ENCODE results near the gene ZBTB22.
"Not testable (repeated sequence)": the region's sequence is repeated elsewhere in the genome, so short reads cannot be mapped to it uniquely, and the experiment has no call there.

Gene ZBTB22

DNA sequence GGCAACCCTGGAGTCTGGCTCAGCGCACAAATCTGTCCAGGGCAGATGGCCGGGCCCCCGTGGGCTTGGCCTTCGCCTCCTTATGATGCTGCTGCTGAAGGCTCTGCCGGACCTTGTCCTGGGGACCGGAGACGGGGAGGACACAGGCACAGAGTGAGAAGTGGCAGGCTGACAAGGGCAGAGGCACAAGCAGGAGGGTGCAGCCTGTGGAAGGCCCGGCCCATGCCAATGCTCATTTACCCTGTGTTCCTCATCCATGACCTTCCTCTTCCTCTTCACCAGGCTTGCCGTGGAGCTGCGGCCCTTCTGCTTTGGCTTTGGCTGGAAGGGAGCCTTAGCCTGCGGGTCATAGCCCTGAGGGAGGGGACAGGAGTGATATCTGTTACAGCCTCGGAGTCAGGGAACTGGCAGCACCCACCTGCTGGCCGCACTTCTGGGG, 38.3 kb downstream of the ZBTB22 start:
- no peak for DNase-seq
- no peak for ATAC-seq

DNA sequence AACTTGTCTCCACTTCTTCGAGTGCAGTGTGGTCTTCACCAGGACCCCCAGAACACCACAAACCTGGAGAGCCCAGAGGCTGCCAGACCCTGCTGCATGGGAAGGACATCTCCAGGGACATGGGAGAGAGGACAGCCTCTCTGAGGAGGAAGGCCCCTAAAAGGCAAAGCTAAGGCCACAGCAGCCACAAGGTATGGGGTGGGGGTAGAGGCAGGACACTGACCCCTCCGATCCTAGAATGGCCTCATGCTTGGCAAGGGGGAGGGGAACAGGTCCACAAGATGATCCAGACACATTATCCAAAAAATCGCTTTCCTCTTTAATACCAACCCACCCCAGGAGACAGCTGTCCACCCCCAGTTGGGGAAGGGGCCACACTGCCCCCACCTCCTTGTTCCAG, 38.7 kb downstream of the ZBTB22 start:
- ATAC-seq, result no peak

DNA sequence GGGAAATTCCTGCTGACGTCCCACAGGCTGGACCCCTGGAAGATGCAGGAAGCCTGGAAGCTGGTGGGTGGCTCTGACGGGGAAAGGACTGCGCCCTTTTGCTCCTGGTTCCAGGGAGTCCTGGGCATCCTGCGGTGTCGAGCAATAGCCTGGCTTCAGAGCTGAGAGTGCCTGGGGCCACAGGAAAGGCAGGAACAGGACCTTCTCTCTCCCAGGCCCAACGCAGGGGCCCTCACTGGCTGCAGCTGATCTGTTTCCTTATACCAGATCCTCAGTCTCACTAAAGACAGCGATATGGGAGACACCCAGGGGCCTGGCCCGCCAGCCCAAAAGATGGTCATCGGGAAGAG, 39.2 kb downstream of the ZBTB22 start:
- ATAC-seq (no peak), DNase-seq (no peak)

More for the DNA sequence above, 38.7 kb downstream of the ZBTB22 start:
- DNase-seq, result no peak

DNA sequence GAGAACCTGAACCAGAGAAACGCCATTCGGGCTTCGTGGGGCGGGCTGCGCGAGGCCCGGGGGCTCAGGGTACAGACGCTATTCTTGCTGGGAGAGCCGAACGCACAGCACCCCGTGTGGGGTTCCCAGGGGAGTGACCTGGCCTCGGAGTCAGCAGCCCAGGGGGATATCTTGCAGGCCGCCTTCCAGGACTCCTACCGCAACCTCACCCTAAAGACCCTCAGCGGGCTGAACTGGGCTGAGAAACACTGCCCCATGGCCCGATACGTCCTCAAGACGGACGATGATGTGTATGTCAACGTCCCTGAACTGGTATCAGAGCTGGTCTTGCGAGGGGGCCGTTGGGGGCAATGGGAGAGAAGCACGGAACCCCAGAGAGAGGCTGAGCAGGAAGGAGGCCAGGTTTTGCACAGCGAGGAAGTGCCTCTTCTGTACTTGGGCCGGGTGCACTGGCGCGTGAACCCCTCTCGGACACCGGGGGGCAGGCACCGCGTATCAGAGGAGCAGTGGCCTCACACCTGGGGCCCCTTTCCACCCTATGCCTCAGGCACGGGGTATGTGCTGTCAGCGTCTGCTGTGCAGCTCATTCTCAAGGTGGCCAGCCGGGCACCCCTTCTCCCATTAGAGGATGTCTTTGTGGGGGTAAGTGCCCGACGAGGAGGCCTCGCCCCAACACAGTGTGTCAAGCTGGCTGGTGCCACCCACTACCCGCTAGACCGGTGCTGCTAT, 39.7 kb downstream of the ZBTB22 start:
- DNase-seq (peak; percentile 50), ATAC-seq (no peak)

DNA sequence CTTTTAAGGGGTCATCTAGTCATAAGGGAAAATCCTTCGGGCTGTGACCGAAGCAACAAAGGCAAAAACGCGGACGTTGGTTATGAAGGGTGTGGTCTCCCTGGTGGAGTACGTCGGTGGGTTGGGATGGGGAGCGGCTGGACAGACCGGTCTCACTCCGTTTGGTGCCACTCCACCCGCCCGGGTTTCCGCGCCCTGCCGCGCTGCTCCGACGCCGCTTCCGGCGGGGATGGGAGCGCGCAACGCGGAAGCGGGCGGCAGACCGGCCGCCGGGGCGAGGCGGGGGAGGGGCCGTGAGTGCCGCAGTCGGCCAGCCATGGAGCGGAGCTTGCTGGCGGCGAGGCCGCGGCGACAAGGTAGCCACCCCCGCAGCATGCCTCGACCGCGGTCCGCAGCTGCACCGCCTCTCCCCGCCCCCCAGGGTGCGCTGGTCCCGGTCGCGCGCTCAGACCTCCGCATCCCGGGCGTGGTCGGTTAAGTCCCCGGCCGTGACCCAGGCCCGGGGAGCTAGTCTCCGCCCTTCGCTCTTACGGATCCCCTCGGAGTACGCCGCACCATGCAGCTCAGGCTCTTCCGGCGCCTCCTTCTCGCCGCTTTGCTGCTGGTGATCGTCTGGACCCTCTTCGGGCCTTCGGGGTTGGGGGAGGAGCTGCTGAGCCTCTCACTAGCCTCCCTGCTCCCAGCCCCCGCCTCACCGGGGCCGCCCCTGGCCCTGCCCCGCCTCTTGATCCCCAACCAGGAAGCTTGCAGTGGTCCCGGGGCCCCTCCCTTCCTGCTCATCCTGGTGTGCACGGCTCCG, 40.5 kb downstream of the ZBTB22 start, which contains the start of gene B3GALT4:
Gene B3GALT4 (plus strand): TSS at position 260 of the 799 bp plus-strand sequence. CDS start 297 bp downstream, at position 557.
- ATAC-seq (peak; percentile 74), DNase-seq (peak; percentile 88)

DNA sequence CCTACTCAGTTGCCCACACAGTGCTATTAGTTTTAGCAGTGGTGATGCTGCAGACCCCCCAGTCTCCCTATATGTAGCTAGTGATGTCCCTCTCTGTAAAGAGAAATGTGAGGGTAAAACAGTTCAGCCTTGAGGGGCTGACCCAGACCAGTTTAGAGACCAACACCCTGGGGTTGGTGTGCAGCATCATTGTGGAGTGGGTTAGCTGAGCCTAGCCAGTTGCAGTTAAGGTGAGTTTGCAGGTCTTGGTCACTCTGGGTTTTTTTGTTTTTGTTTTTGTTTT, 41.0 kb downstream of the ZBTB22 start:
- DNase-seq (peak; percentile 37), ATAC-seq (no peak)

DNA sequence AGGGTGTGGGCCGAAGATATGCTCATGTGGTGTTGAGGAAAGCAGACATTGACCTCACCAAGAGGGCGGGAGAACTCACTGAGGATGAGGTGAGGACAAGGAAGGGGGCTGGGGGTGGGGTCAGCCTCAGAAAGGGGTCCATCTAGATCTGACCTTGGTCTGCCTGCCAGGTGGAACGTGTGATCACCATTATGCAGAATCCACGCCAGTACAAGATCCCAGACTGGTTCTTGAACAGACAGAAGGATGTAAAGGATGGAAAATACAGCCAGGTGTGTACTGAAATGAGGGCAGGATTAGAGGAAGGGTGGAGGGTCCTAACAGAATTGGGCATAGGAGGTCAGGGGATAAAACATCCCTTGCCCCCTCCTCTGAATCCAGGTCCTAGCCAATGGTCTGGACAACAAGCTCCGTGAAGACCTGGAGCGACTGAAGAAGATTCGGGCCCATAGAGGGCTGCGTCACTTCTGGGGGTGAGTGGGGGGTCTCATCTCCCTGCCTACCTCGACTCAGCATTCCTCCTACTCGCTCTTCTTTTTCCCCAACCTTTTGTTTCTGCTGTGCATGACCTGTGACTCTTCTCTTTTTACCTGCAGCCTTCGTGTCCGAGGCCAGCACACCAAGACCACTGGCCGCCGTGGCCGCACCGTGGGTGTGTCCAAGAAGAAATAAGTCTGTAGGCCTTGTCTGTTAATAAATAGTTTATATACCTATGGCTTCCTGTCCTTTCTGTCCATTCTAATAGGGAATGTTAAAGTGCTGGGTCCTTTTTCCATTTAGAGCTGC, 41.6 kb downstream of the ZBTB22 start:
- DNase-seq, ATAC-seq: not testable (repeated sequence)

DNA sequence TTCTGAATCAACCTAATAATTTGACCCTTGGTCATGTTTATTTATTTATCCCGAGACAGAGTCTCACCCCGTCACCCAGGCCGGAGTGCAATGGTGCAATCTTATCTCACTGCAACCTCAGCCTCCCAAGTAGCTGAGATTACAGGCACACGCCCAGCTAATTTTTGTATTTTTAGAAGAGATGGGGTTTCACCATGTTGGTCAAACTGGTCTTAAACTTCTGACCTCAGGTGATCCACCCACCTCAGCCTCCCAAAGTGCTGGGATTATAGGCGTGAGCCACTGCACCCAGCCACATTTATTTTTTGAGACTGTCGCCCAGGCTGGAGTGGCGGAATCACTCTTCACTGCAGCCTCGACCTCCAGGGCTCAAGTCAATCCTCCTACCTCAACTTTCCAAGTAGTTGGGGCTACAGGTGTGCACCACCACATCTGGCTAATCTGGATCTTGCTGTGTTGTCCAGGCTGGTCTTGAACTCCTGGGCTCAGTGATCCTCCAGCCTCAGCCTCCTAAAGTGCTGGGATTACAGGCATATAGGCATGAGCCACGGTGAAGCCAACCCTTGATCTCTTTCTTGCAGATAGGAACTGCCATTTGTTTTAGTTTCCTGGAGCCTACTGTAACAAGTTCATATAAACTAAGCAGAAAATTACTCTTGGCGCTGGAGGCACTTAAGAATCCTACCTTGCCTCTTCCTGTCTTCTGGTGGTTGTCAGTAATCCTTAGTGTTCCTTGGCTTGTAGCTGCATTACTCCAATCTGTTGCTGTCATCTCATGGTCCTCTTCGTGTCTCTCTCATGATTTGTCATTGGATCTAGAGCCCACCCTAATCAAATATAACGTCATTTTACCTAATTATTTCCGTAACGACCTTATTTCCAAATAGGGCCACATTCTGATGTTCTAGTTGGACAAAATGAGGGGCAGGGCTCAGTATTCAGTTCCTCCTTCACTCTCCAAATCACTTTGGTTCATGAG, 43.3 kb downstream of the ZBTB22 start:
- ATAC-seq, result no peak
- no peak for DNase-seq

DNA sequence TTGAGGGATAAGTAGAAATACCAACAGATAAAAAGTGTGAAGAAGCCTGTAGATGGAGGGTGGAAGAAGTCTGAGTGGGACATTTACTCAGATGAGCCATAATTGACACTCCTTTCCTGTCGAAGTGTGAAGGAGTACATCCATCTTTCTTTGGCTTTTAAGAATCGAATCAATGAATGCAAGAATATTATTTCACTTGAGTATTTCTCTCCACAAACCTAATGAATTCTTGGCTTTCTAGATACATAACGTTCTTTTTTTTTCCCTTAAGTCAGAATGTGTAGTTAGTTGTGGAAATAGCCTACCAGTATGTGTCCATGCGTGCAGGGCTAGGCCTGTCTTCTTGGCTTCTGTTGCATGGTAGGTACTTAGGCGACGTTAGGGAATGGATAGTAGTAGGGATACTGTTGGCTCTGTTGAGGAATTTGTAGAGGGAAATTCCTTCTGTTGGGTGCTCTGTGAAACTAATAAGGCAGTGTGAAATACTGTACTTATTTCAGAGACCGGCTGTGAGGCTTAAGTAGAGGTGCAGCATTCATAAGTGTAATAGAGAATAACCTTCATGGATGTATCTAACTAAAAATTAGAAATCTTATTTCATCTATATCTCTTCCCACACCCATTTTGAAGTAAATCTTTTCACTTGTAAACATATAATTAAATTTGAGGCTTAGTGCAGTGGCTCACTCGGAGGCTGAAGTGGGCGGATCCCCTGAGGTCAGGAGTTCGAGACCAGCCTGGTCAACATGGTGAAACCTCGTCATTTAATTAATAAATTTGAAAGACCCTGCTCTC, 44.2 kb downstream of the ZBTB22 start:
- DNase-seq (no peak), ATAC-seq (no peak)

DNA sequence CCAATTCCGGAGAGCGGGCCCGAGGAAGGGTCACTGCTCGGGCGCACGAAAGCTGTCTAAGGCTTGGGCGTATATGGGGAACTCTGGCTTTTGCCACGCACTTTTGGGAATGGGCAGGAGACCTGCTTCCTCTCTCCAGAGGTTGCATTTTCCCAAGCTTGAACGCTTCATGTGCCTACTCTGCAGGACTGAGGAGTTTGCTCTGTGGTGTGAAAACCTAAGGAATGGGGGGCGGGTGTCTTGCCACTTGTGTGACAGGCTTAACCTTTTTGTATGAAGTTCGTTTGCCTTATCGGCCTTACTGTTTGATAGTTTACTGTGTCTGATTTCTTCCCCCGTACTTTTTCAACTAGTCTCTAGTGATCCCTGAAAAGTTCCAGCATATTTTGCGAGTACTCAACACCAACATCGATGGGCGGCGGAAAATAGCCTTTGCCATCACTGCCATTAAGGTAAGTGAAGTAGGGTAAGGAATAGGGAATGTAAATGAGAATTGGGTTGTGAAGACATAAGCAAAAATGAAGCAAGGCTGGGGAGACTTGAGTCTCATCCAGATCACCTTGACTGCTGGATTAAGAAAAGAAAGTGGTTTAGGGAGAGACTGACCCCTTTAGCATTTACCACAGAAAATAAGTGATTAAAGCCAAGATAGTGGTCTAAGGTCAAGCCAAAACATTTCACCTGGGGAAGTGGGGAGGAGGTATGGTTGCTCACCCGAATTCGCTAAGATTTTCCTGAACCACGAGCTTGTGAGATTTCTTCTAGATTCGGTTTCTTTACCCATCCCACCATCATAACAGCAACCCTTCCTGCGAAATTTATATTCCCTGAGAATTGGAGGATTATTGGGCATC, 45.0 kb downstream of the ZBTB22 start:
- ATAC-seq, result peak; percentile 1

DNA sequence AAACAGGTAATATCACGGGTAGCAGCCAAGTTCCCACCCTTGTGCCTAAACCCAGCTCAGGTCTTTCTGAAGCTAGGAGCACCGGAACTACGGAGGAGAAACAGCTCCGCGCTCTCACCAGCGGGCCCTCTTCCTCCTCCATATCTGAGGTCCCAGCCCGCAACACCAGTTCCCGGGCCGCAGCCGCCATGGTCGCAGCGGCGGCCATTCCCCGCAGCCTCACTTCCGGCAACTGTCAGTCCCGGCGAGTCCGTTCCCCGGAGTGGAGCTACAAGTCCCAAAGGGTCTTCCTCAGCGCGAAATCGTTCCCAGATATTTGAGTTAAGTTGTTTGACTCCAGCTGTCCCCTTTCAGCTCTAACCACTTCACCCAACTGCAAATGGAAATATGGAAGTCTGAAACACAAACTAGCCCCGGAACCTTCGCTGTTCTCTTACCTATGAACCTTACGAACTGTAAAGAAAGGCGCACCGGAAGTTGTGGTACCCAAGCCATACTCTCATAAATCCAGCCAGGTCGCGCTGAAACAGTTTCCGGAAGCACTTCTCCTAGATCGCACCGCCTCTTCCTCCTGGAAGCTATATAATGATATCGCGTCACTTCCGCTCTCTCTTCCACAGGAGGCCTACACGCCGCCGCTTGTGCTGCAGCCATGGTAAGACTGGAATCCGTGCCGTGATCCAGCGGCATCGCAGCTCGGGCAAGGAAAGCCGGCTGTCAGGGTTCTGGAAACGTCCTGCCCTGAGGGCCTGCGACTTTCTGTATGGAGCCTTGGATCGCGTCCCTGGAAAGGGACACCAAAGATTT, 45.9 kb downstream of the ZBTB22 start, which contains the start of the genes RPS18 and VPS52:
Gene RPS18 (plus strand): TSS at position 608 of the 807 bp plus-strand sequence. CDS start 45 bp downstream, at position 653.
Gene VPS52 (minus strand): TSS at position 409 of the 807 bp plus-strand sequence. CDS start 201 bp downstream, at position 208.
- ATAC-seq (peak; percentile 84), DNase-seq (peak; percentile 87)

More for the DNA sequence above, 45.0 kb downstream of the ZBTB22 start:
- DNase-seq, result no peak

DNA sequence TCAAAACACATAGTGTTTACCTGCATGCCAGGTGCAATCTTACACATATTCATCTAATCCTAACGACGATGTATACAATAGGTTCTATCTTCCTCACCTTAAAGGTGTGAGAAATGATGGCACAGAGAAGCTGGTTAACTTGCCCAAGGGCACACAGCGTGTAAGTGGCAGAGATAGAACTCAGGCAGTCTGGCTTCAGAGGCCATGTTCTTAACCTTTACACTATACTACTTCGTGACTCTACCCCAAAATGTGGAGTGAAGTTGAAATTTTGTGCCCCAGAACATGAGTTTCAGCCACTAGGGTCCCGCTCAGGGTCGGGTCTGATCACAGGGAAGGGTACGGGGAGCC, 46.5 kb downstream of the ZBTB22 start:
- DNase-seq, result no peak
- peak; percentile 7 for ATAC-seq

Measured in stimulated activated naive CD8-positive, alpha-beta T cell treated with anti-CD3 and anti-CD28 coated beads, Interleukin-15, Interleukin-2, amounts not matched to agents 100 U/mL and 50 U/mL, for 24 hours (primary cell).